CD4-positive, alpha-beta T cell treated with Interferon gamma for 1 hour (primary cell): ENCODE data around the gene RSF1.

ENCODE experiments used
- DNase-seq: peaks from one replicate; pipeline ENCODE4 v3.0.0-alpha.2; 2020

Gene RSF1

GRCh38 chr11:77800449-77800848, 20.1 kb downstream of the RSF1 start:
- no peak for DNase-seq

- no peak for DNase-seq
These were observed 21.2 kb downstream of the RSF1 start for GRCh38 chr11:77799338-77799737.

- DNase-seq, result no peak
These were observed 26.6 kb downstream of the RSF1 start for GRCh38 chr11:77793972-77794371.

GRCh38 chr11:77791301-77791700, 29.2 kb downstream of the RSF1 start:
- no peak for DNase-seq

GRCh38 chr11:77789731-77790476, 30.6 kb downstream of the RSF1 start:
- no peak for DNase-seq

GRCh38 chr11:77789061-77789730, 31.3 kb downstream of the RSF1 start:
- DNase-seq, result no peak

- no peak for DNase-seq
These were observed 36.0 kb downstream of the RSF1 start for GRCh38 chr11:77784572-77784971.

- no peak for DNase-seq
These were observed 37.5 kb downstream of the RSF1 start for GRCh38 chr11:77783025-77783424.

GRCh38 chr11:77779935-77780334, 40.6 kb downstream of the RSF1 start:
- DNase-seq, result no peak

- DNase-seq, result no peak
These were observed 42.0 kb downstream of the RSF1 start for GRCh38 chr11:77778549-77778948.

- DNase-seq, result no peak
These were observed 42.4 kb downstream of the RSF1 start for GRCh38 chr11:77778118-77778517.

GRCh38 chr11:77776455-77776854, 44.1 kb downstream of the RSF1 start:
- DNase-seq, result no peak

- DNase-seq, result no peak
These were observed 44.6 kb downstream of the RSF1 start for GRCh38 chr11:77775936-77776335.

GRCh38 chr11:77771135-77771534, 49.4 kb downstream of the RSF1 start:
- no peak for DNase-seq

- no peak for DNase-seq
These were observed 49.9 kb downstream of the RSF1 start for GRCh38 chr11:77770629-77771028.

- DNase-seq, result no peak
These were observed 58.1 kb downstream of the RSF1 start for GRCh38 chr11:77762426-77762825.

GRCh38 chr11:77761491-77761890, 59.0 kb downstream of the RSF1 start:
- DNase-seq, result no peak

GRCh38 chr11:77758331-77758730, 62.2 kb downstream of the RSF1 start:
- no peak for DNase-seq

GRCh38 chr11:77753230-77753629, 67.3 kb downstream of the RSF1 start:
- DNase-seq, result no peak

- DNase-seq, result no peak
These were observed 68.0 kb downstream of the RSF1 start for GRCh38 chr11:77752516-77752915.

- DNase-seq, result no peak
These were observed 69.9 kb downstream of the RSF1 start for GRCh38 chr11:77750394-77751156.

GRCh38 chr11:77749232-77749631, 71.3 kb downstream of the RSF1 start:
- no peak for DNase-seq

GRCh38 chr11:77748266-77748665, 72.3 kb downstream of the RSF1 start:
- no peak for DNase-seq
